OCI-LY7 (cell line): Measurements from ENCODE around the gene PGLYRP2. TPM values are rescaled to one million over a fixed set of nuclear protein-coding genes. Genes with fewer than 3 reads are reported as not detected.
A peak's percentile ranks its signal among the peaks of the same experiment; 100 is the strongest.

Experiments
- BruUV-seq: library from RNA; stranded (reverse); fragments of 400-500 nt; replicated peaks from 2 replicates; lab custom pipeline; 2021; lab: Mats Ljungman, UMichigan
- CTCF ChIA-PET: fragments of 300-600 bp; sonication (Branson Sonifier 250); formaldehyde crosslinking; loops from one replicate; lab custom pipeline; 2022; ENCODE audit warnings: antibody characterized with exemption; ENCODE audit not compliant: unreplicated experiment; lab: Charles Lee
- POLR2A ChIA-PET: fragments of 300-600 bp; sonication (Branson Sonifier 250); formaldehyde crosslinking; loops from one replicate; lab custom pipeline; 2022; ENCODE audit warnings: antibody characterized with exemption; lab: Charles Lee
- DNase-seq: peaks from one replicate; pipeline ENCODE4 v3.0.0-alpha.2; 2015; ENCODE audit warnings: low spot score
- H2AFZ ChIP-seq: fragments of 200-600 bp; sonication (generic), shearing (Covaris generic); 2 replicates; pipeline ENCODE4 v1.6.1; 2014; ENCODE audit warnings: mild to moderate bottlenecking, antibody characterized with exemption, low read length, moderate library complexity
- H3K27ac ChIP-seq: fragments of 200-600 bp; sonication (generic); 2 replicates; pipeline ENCODE4 v1.5.1; 2014; ENCODE audit warnings: mixed run types, low read depth, mild to moderate bottlenecking, moderate library complexity, low read length, inconsistent platforms; ENCODE audit not compliant: poor library complexity, severe bottlenecking
- H3K36me3 ChIP-seq: fragments of 200-600 bp; sonication (generic); 2 replicates; pipeline ENCODE4 v1.6.1; 2014; ENCODE audit warnings: mild to moderate bottlenecking, antibody characterized with exemption, low read length, moderate library complexity, mixed read lengths; ENCODE audit not compliant: insufficient read depth
- H3K4me1 ChIP-seq: fragments of 200-600 bp; sonication (generic); 2 replicates; pipeline ENCODE4 v1.5.1; 2014; ENCODE audit warnings: mild to moderate bottlenecking, low read length; ENCODE audit not compliant: insufficient read depth, poor library complexity, severe bottlenecking
- H3K4me2 ChIP-seq: fragments of 200-600 bp; sonication (generic); 2 replicates; pipeline ENCODE4 v1.6.1; 2014; ENCODE audit warnings: mild to moderate bottlenecking, low read length
- H3K4me3 ChIP-seq: fragments of 200-600 bp; sonication (generic); 2 replicates; pipeline ENCODE4 v1.5.1; 2014; ENCODE audit warnings: mild to moderate bottlenecking, low read depth, low read length; ENCODE audit not compliant: poor library complexity, severe bottlenecking
- H3K79me2 ChIP-seq: fragments of 200-600 bp; sonication (generic); 2 replicates; pipeline ENCODE4 v1.6.1; 2016; ENCODE audit warnings: low read depth, mild to moderate bottlenecking, low read length, moderate library complexity, mixed read lengths; ENCODE audit not compliant: insufficient read depth
- H3K9me2 ChIP-seq: fragments of 200-600 bp; sonication (generic); 2 replicates; pipeline ENCODE4 v1.6.1; 2016; ENCODE audit warnings: mild to moderate bottlenecking, low read length, mixed read lengths; ENCODE audit not compliant: insufficient read depth
- H3K9me3 ChIP-seq: fragments of 200-600 bp; sonication (generic); 2 replicates; pipeline ENCODE4 v1.6.1; 2014; ENCODE audit warnings: mild to moderate bottlenecking, mixed run types, low read length, mixed read lengths
- H4K20me1 ChIP-seq: fragments of 200-600 bp; sonication (generic); 2 replicates; pipeline ENCODE4 v1.6.1; 2014; ENCODE audit warnings: mild to moderate bottlenecking, antibody characterized with exemption, low read length, moderate library complexity, mixed read lengths; ENCODE audit not compliant: insufficient read depth
- CTCF ChIP-seq: fragments of 200-600 bp; sonication (generic); conservative IDR thresholded peaks from 2 replicates; pipeline ENCODE4 v1.5.1; 2014; ENCODE audit warnings: mild to moderate bottlenecking, antibody characterized with exemption, low read length, moderate library complexity, mixed read lengths
- EZH2phosphoT487 ChIP-seq: fragments of 200-600 bp; sonication (generic); IDR thresholded peaks from 2 replicates; pipeline ENCODE4 v1.6.1; 2018; ENCODE audit warnings: low read depth, borderline replicate concordance, mild to moderate bottlenecking, mixed run types, antibody characterized with exemption, low read length, moderate library complexity, mixed read lengths
- intact Hi-C: fragments of 100-400 bp; cut with micrococcal nuclease; formaldehyde crosslinking; loops from one replicate; pipeline ENCODE4 v1.10.0; 2022; ENCODE audit not compliant: unreplicated experiment
- microRNA-seq: library from miRNA; unstranded; fragments of <30 nt; microRNA quantifications from one replicate; pipeline ENCODE4 v1.2.0, GENCODE V29; 2022; ENCODE audit warnings: borderline replicate concordance
- small RNA-seq: library from RNA; depleted of rRNA; stranded (forward); fragments of <200 nt; gene quantifications from one replicate; pipeline ENCODE3, GENCODE V24; 2014
- total RNA-seq, 2 experiments: library from RNA; depleted of rRNA in 1 of 2; stranded (reverse); fragments of >200 nt in 1 of 2; shearing (Covaris generic) in 1 of 2; gene quantifications; 2 replicates each; pipeline ENCODE4 v1.2.3, GENCODE V29; 2014 to 2022

PGLYRP2 gene
- total RNA-seq, 2 experiments from 2014 or later, result not detected

- Histone ChIP-seq H3K79me2 (peaks cover 25% of the 10 kb centered on the region), H2AFZ (no peak overlapping the region), H3K9me2 (no peaks in the 10 kb centered on the region), H3K9me3 (no peaks in the 10 kb centered on the region), H4K20me1 (peaks cover 13% of the 10 kb centered on the region; the same call in 1 of the 2 replicates), H3K36me3 (peaks cover 51% of the 10 kb centered on the region), H3K4me2 (no peak overlapping the region), H3K4me3 (no peak overlapping the region), H3K4me1 (peaks cover 22% of the 10 kb centered on the region), H3K27ac (no peak overlapping the region)
- intact Hi-C loops, result no loop called here
- ChIA-PET CTCF (no interaction called here), POLR2A (no interaction called here)
- no peak for DNase-seq
- TF ChIP-seq CTCF (no peak), EZH2phosphoT487 (no peak)
- BruUV-seq, result no TSS peak
These were observed 58.1 kb downstream of the PGLYRP2 start for GRCh38 chr19:15421136-15421695.

GRCh38 chr19:15419413-15420025, 59.8 kb downstream of the PGLYRP2 start:
- Histone ChIP-seq H3K9me3 (no peaks in the 10 kb centered on the region), H4K20me1 (peaks cover 13% of the 10 kb centered on the region; the same call in 1 of the 2 replicates), H3K4me3 (no peak overlapping the region), H3K4me2 (peak overlapping the region; percentile 61; the same call in 1 of the 2 replicates), H2AFZ (no peak overlapping the region; the same call in 1 of the 2 replicates), H3K4me1 (peaks cover 22% of the 10 kb centered on the region), H3K36me3 (peaks cover 51% of the 10 kb centered on the region), H3K79me2 (peaks cover 40% of the 10 kb centered on the region), H3K27ac (no peak overlapping the region), H3K9me2 (no peaks in the 10 kb centered on the region)
- DNase-seq, result no peak
- intact Hi-C loops, result loop anchor here (1.0 to 5.0 kb wide), 4 partner anchors 41 to 137 kb away; partner anchors contain the start of genes AKAP8, BRD4 and RASAL3
- TF ChIP-seq EZH2phosphoT487 (no peak), CTCF (peak; percentile 24; the same call in 1 of the 2 replicates)
- BruUV-seq, result no TSS peak
- ChIA-PET CTCF (interaction anchor here (0.6 to 2.1 kb wide), 6 partner anchors 13 to 293 kb away, joined by 3 to 11 read pairs (median 5); no protein-coding TSS in a partner anchor), POLR2A (interaction anchor here (0.7 to 2.2 kb wide), 9 partner anchors 12 to 136 kb away, joined by 3 to 12 read pairs (median 4); partner anchors contain the start of gene AKAP8)

Small RNAs within 50 kb of the gene (microRNA-seq; reads per million reads assigned to microRNA genes)
- not detected for gene MIR1470

Small RNAs within 50 kb of the gene (small RNA-seq; reads per million reads assigned to genes)
- not detected for gene MIR1470

Other genes with a start within 250 kb of the PGLYRP2 start
- 0.08 and 0.25 TPM in 2 replicates for gene EPHX3, start 247.1 kb downstream of the PGLYRP2 start, total RNA-seq (2014; rRNA removed; shearing (Covaris generic))
- 0.67 and 0.74 TPM in 2 replicates for gene EPHX3, start 247.1 kb downstream of the PGLYRP2 start, total RNA-seq (2022)
- 22.6 and 33.6 TPM in 2 replicates for gene BRD4, start 147.0 kb downstream of the PGLYRP2 start, total RNA-seq (2014; rRNA removed; shearing (Covaris generic))
- 143 and 157 TPM in 2 replicates for gene BRD4, start 147.0 kb downstream of the PGLYRP2 start, total RNA-seq (2022)
- 22.2 and 26.4 TPM in 2 replicates for gene AKAP8, start 99.7 kb downstream of the PGLYRP2 start, total RNA-seq (2014; rRNA removed; shearing (Covaris generic))
- gene AKAP8, start 99.7 kb downstream of the PGLYRP2 start, total RNA-seq (2022), result 51.3 and 52.3 TPM in 2 replicates
- gene AKAP8L, start 60.5 kb downstream of the PGLYRP2 start, total RNA-seq (2014; rRNA removed; shearing (Covaris generic)), result 119 and 122 TPM in 2 replicates
- 124 and 143 TPM in 2 replicates for gene AKAP8L, start 60.5 kb downstream of the PGLYRP2 start, total RNA-seq (2022)
- 13.5 and 16.4 TPM in 2 replicates for gene WIZ, start 29.5 kb downstream of the PGLYRP2 start, total RNA-seq (2014; rRNA removed; shearing (Covaris generic))
- gene WIZ, start 29.5 kb downstream of the PGLYRP2 start, total RNA-seq (2022), result 35.9 and 38.3 TPM in 2 replicates
- gene RASAL3, start 15.0 kb downstream of the PGLYRP2 start, total RNA-seq (2014; rRNA removed; shearing (Covaris generic)), result 28.3 and 29.3 TPM in 2 replicates
- gene RASAL3, start 15.0 kb downstream of the PGLYRP2 start, total RNA-seq (2022), result 52.0 and 53.3 TPM in 2 replicates
- not detected in 2 replicates for gene CYP4F22, start 29.0 kb upstream of the PGLYRP2 start, total RNA-seq (2014; rRNA removed; shearing (Covaris generic))
- not detected in 2 replicates for gene CYP4F22, start 29.0 kb upstream of the PGLYRP2 start, total RNA-seq (2022)
- not detected in 2 replicates for gene CYP4F8, start 135.7 kb upstream of the PGLYRP2 start, total RNA-seq (2014; rRNA removed; shearing (Covaris generic))
- not detected in 2 replicates for gene CYP4F8, start 135.7 kb upstream of the PGLYRP2 start, total RNA-seq (2022)
- gene CYP4F3, start 161.4 kb upstream of the PGLYRP2 start, total RNA-seq (2014; rRNA removed; shearing (Covaris generic)), result not detected in 2 replicates
- not detected in 2 replicates for gene CYP4F3, start 161.4 kb upstream of the PGLYRP2 start, total RNA-seq (2022)
- gene CYP4F12, start 193.6 kb upstream of the PGLYRP2 start, total RNA-seq (2014; rRNA removed; shearing (Covaris generic)), result 0.09 TPM in 1 of 2 replicates, not detected in the other
- gene CYP4F12, start 193.6 kb upstream of the PGLYRP2 start, total RNA-seq (2022), result not detected in 2 replicates
- not detected in 2 replicates for gene OR10H2, start 248.5 kb upstream of the PGLYRP2 start, total RNA-seq (2014; rRNA removed; shearing (Covaris generic))
- not detected in 2 replicates for gene OR10H2, start 248.5 kb upstream of the PGLYRP2 start, total RNA-seq (2022)